Panc1 (cell line): Measurements from ENCODE around the gene RRBP1. TPM values are rescaled to one million over a fixed set of nuclear protein-coding genes. Genes with fewer than 3 reads are reported as not detected.

ENCODE experiments used
- ATAC-seq: fragments of 200-7000 bp; cut with Tn5 transposase; 2 replicates; pipeline ENCODE4 v1.9.1; 2020; ENCODE audit warnings: mild to moderate bottlenecking, moderate library complexity
- BruUV-seq: library from RNA; stranded (reverse); fragments of 400-500 nt; replicated peaks from 2 replicates; lab custom pipeline; 2021; lab: Mats Ljungman, UMichigan
- CTCF ChIA-PET: fragments of 300-600 bp; sonication (Branson Sonifier 250); formaldehyde crosslinking; loops from one replicate; lab custom pipeline; 2022; ENCODE audit warnings: antibody characterized with exemption; lab: Charles Lee
- POLR2A ChIA-PET: fragments of 300-600 bp; sonication (Branson Sonifier 250); formaldehyde crosslinking; loops from one replicate; lab custom pipeline; 2022; ENCODE audit warnings: antibody characterized with exemption; lab: Charles Lee
- DNase-seq: peaks from one replicate; pipeline ENCODE4 v3.0.0-alpha.2; 2010; ENCODE audit warnings: low read depth, low spot score
- H3K27ac ChIP-seq: 2 replicates; pipeline ENCODE4 v1.5.1; 2011; ENCODE audit warnings: mild to moderate bottlenecking, low read length, inconsistent platforms
- H3K27me3 ChIP-seq: fragments of 200-500 bp; sonication (Bioruptor generic); 2 replicates; pipeline ENCODE4 v1.6.0; 2014; ENCODE audit warnings: low read length, inconsistent platforms; ENCODE audit not compliant: control insufficient read depth, insufficient read depth
- H3K36me3 ChIP-seq: fragments of 200-500 bp; sonication (Bioruptor generic); 2 replicates; pipeline ENCODE4 v1.5.1; 2014; ENCODE audit warnings: inconsistent platforms, mild to moderate bottlenecking, low read length, moderate library complexity; ENCODE audit not compliant: control insufficient read depth, insufficient read depth
- H3K4me1 ChIP-seq: 2 replicates; pipeline ENCODE4 v1.5.1; 2011; ENCODE audit warnings: inconsistent platforms, mild to moderate bottlenecking, low read length, moderate library complexity; ENCODE audit not compliant: control insufficient read depth, insufficient read depth
- H3K4me3 ChIP-seq, 2 experiments: 2 replicates each; pipeline ENCODE4 v1.5.1; 2011 to 2012; ENCODE audit warnings: low read depth in 2 of 2, low read length in 2 of 2, mild to moderate bottlenecking in 2 of 2, inconsistent platforms in 1 of 2, moderate library complexity in 1 of 2
- H3K9me3 ChIP-seq: fragments of 200-500 bp; sonication (Bioruptor generic); 2 replicates; pipeline ENCODE4 v1.5.1; 2014; ENCODE audit warnings: low read depth, mild to moderate bottlenecking, inconsistent platforms, low read length, moderate library complexity; ENCODE audit not compliant: control insufficient read depth, insufficient read depth
- POLR2AphosphoS5 ChIP-seq: IDR thresholded peaks from 2 replicates; pipeline ENCODE4 v1.6.1; 2012; ENCODE audit warnings: mild to moderate bottlenecking, low read depth, low read length, moderate library complexity
- SIN3A ChIP-seq: IDR thresholded peaks from 2 replicates; pipeline ENCODE4 v1.6.1; 2012; ENCODE audit warnings: low read depth, mild to moderate bottlenecking, low read length, moderate library complexity, borderline replicate concordance; ENCODE audit not compliant: insufficient read depth
- TCF7L2 ChIP-seq: IDR thresholded peaks from 2 replicates; pipeline ENCODE4 v1.6.1; 2011; ENCODE audit warnings: mild to moderate bottlenecking, low read depth, low read length, inconsistent platforms
- in situ Hi-C: cut with HindIII; loops from 2 replicates; pipeline ENCODE4 v1.10.0; 2016; ENCODE audit warnings: low sequenced_read_pairs, low pct_unique_long_range_greater_than_20kb
- intact Hi-C: fragments of 100-400 bp; cut with micrococcal nuclease; formaldehyde crosslinking; loops from one replicate; pipeline ENCODE4 v1.10.0; 2022; ENCODE audit not compliant: unreplicated experiment
- total RNA-seq: library from RNA; stranded (reverse); gene quantifications from one replicate; pipeline ENCODE4 v1.2.1, GENCODE V29; 2021; ENCODE audit not compliant: unreplicated experiment
- TF ChIP-seq, protein P1 (sequence below), 2 experiments: IDR thresholded peaks; 2 replicates each; pipeline ENCODE4 v1.6.1; 2011 to 2012; ENCODE audit warnings: low read depth in 2 of 2, control low read depth in 1 of 2, low read length in 1 of 2, mild to moderate bottlenecking in 1 of 2, moderate library complexity in 1 of 2; ENCODE audit not compliant: insufficient read depth in 1 of 2
- TF ChIP-seq, protein P2 (sequence below): fragments of 450-650 bp; IDR thresholded peaks from 2 replicates; pipeline ENCODE4 v1.5.1; 2017; ENCODE audit warnings: mild to moderate bottlenecking

RRBP1 gene
- total RNA-seq, 1 experiment from 2014 or later, result 152 TPM

DNA sequence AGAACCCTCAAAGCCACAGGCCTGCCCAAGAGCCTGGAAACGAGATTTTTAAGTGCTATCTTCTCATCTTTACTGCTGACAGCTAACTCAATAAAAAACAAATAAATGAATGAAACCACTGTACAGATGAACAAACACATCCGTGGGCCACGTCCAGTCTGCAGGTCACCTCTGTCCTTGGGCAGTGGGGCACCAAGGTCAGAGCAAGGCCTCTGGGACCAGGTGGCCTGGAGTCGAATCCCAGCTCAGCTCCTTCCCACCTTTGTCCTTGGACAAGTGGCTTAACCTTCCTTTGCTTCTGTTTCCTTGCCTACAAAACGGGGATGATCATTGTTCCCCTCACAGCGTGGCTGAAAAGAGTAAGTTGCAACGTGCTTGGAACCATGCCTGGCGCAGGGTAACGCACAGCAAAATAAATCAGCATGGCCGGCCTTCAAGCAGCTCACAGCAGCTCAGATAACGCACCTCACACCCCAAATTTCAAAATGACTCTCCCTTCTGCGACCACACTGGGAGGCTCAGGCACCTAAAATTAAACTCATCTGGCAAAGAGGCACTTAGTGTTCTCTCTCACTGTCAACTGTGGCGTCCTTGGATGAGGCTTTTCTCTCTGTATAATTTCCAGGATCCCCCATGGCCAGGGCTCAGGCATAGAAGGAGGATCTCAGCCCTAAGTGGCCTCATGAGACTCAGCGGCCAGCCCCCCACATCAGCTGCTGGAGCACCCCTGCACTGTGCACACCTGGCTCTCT is 35.7 kb downstream of the RRBP1 start:
- peak overlapping the region; percentile 75 for H3K27ac ChIP-seq
- no TSS peak for BruUV-seq
- H3K9me3 ChIP-seq, result no peaks in the 10 kb centered on the region
- DNase-seq (no peak), ATAC-seq (peak; percentile 65; the same call in 1 of the 2 replicates)
- TF ChIP-seq, protein P1, sequence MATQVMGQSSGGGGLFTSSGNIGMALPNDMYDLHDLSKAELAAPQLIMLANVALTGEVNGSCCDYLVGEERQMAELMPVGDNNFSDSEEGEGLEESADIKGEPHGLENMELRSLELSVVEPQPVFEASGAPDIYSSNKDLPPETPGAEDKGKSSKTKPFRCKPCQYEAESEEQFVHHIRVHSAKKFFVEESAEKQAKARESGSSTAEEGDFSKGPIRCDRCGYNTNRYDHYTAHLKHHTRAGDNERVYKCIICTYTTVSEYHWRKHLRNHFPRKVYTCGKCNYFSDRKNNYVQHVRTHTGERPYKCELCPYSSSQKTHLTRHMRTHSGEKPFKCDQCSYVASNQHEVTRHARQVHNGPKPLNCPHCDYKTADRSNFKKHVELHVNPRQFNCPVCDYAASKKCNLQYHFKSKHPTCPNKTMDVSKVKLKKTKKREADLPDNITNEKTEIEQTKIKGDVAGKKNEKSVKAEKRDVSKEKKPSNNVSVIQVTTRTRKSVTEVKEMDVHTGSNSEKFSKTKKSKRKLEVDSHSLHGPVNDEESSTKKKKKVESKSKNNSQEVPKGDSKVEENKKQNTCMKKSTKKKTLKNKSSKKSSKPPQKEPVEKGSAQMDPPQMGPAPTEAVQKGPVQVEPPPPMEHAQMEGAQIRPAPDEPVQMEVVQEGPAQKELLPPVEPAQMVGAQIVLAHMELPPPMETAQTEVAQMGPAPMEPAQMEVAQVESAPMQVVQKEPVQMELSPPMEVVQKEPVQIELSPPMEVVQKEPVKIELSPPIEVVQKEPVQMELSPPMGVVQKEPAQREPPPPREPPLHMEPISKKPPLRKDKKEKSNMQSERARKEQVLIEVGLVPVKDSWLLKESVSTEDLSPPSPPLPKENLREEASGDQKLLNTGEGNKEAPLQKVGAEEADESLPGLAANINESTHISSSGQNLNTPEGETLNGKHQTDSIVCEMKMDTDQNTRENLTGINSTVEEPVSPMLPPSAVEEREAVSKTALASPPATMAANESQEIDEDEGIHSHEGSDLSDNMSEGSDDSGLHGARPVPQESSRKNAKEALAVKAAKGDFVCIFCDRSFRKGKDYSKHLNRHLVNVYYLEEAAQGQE (IDR thresholded peaks at IDR 0.05; ENCODE audit: insufficient read depth in 1 of 2, low read depth in 2 of 2, low read length in 1 of 2), result no peak
- TF ChIP-seq TCF7L2, result peak; percentile 74
- TF ChIP-seq POLR2AphosphoS5, result peak; percentile 46; the same call in 1 of the 2 replicates
- in situ Hi-C loops, result no loop called here
- CTCF ChIA-PET, result no interaction called here
- H3K36me3 ChIP-seq, result no peaks in the 10 kb centered on the region
- peaks cover 67% of the 10 kb centered on the region for H3K4me1 ChIP-seq
- no peaks in the 10 kb centered on the region for H3K27me3 ChIP-seq
- intact Hi-C loops, result no loop called here
- H3K4me3 ChIP-seq, result no peak overlapping the region
- POLR2A ChIA-PET, result no interaction called here

DNA sequence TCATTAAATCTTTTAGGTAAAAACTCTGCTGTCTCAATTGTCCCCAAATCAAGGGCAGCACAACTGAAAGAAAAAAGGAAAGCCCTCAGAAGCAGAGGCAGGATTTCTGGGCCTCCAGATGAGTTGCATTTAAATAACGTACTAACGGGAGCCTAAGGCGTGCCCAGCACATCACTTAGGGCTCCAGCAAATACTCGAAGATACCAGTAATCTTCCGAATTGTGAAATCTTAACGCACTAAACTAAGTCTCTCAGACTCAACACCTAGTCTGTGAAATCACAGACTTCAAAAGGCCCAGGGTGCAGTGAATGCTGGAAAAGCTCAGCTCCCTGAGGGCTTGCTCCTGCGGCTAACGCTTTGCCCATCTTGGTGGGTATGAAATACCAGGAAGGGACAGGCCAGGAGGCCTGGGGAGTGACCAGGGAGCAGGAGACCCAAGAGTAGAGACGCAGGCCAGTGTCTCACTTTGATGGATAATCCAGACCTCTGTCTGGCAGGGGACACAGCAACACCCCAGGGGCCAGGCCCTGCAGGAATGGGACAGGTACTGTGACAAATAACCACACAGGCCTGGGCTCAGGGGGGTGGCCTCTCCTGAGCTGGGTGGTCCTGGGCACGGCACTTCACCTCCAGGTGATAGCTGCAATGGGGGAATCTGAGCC is 36.4 kb downstream of the RRBP1 start:
- no peaks in the 10 kb centered on the region for H3K36me3 ChIP-seq
- 0 out of 2 replicates have a peak, but pooled peaks have one; percentile 5 for ATAC-seq
- DNase-seq, result no peak

More for the DNA sequence above, 36.4 kb downstream of the RRBP1 start:
- Histone ChIP-seq H3K27me3 (no peaks in the 10 kb centered on the region), H3K9me3 (no peaks in the 10 kb centered on the region), H3K4me3 (no peak overlapping the region), H3K27ac (peak overlapping the region; percentile 75), H3K4me1 (peaks cover 60% of the 10 kb centered on the region)
- POLR2A ChIA-PET, result no interaction called here
- CTCF ChIA-PET, result interaction anchor here (0.9 kb wide), 1 partner anchor 36 kb away, joined by 3 read pairs; no protein-coding TSS in a partner anchor
- in situ Hi-C loops (no loop called here), intact Hi-C loops (no loop called here)
- no TSS peak for BruUV-seq
- TF ChIP-seq POLR2AphosphoS5 (no peak), SIN3A (no peak), TCF7L2 (no peak; the same call in 1 of the 2 replicates)
- TF ChIP-seq, protein P1 (IDR thresholded peaks at IDR 0.05; ENCODE audit: insufficient read depth in 1 of 2, low read depth in 2 of 2, low read length in 1 of 2), result no peak
- TF ChIP-seq, protein P2, sequence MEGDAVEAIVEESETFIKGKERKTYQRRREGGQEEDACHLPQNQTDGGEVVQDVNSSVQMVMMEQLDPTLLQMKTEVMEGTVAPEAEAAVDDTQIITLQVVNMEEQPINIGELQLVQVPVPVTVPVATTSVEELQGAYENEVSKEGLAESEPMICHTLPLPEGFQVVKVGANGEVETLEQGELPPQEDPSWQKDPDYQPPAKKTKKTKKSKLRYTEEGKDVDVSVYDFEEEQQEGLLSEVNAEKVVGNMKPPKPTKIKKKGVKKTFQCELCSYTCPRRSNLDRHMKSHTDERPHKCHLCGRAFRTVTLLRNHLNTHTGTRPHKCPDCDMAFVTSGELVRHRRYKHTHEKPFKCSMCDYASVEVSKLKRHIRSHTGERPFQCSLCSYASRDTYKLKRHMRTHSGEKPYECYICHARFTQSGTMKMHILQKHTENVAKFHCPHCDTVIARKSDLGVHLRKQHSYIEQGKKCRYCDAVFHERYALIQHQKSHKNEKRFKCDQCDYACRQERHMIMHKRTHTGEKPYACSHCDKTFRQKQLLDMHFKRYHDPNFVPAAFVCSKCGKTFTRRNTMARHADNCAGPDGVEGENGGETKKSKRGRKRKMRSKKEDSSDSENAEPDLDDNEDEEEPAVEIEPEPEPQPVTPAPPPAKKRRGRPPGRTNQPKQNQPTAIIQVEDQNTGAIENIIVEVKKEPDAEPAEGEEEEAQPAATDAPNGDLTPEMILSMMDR, result no peak
